Gastrocnemius medialis (tissue), 4 donors: ENCODE results near the gene ASB18.

Experiments
- POLR2A ChIP-seq, 2 donors: fragments of 450-650 bp; IDR thresholded peaks; one replicate each; pipeline ENCODE4 v1.6.1; 2017; ENCODE audit warnings: antibody characterized with exemption in 2 of 2, mild to moderate bottlenecking in 2 of 2, moderate library complexity in 2 of 2
- TF ChIP-seq, protein P1 (sequence below), 5 experiments: fragments of 450-650 bp in 3 of 5; fragments of 200-600 bp in 2 of 5; sonication (generic) in 2 of 5; IDR thresholded peaks in 4 of 5; conservative IDR thresholded peaks in 1 of 5; 1 replicate in 4 of 5; 2 replicates in 1 of 5; pipeline ENCODE4 v1.5.1; 2016 to 2019; ENCODE audit warnings: antibody characterized with exemption in 5 of 5, mild to moderate bottlenecking in 3 of 5, moderate library complexity in 3 of 5

DNA sequence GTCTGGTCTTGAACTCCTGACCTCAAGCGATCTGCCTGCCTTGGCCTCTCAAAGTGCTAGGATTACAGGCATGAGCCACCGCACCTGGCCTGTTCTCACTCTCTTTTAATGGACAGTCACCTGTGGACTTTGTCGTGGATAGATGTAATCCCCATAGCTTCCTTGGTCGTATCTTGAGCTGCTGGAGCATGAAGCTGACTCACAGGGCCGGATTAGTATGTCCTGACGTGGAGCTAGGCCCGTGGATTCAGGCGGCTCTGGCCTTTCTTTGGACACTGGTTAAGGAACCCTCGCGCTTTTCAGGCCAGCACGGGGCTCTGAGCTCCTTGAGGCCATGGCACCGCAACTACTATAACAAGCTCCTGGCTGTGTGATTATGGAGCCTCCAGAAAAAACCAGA, 68.5 kb downstream of the ASB18 start:
- TF ChIP-seq, protein P1, sequence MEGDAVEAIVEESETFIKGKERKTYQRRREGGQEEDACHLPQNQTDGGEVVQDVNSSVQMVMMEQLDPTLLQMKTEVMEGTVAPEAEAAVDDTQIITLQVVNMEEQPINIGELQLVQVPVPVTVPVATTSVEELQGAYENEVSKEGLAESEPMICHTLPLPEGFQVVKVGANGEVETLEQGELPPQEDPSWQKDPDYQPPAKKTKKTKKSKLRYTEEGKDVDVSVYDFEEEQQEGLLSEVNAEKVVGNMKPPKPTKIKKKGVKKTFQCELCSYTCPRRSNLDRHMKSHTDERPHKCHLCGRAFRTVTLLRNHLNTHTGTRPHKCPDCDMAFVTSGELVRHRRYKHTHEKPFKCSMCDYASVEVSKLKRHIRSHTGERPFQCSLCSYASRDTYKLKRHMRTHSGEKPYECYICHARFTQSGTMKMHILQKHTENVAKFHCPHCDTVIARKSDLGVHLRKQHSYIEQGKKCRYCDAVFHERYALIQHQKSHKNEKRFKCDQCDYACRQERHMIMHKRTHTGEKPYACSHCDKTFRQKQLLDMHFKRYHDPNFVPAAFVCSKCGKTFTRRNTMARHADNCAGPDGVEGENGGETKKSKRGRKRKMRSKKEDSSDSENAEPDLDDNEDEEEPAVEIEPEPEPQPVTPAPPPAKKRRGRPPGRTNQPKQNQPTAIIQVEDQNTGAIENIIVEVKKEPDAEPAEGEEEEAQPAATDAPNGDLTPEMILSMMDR (IDR thresholded peaks at IDR 0.05 in 4 of 5, conservative IDR thresholded peaks at IDR 0.05 in 1 of 5): no peak
- TF ChIP-seq POLR2A (IDR thresholded peaks at IDR 0.05): no peak
